DMS153 treated with DMSO at 0.1 percent for 48 hours (cell line): Measurements from ENCODE around the gene FBXO31.
"Not testable (repeated sequence)": the region's sequence is repeated elsewhere in the genome, so short reads cannot be mapped to it uniquely, and the experiment has no call there.

Source experiments
- DNase-seq: peaks from one replicate; lab custom pipeline; 2025; ENCODE audit not compliant: unreplicated experiment; lab: John Stamatoyannopoulos, UW

FBXO31 gene

DNA sequence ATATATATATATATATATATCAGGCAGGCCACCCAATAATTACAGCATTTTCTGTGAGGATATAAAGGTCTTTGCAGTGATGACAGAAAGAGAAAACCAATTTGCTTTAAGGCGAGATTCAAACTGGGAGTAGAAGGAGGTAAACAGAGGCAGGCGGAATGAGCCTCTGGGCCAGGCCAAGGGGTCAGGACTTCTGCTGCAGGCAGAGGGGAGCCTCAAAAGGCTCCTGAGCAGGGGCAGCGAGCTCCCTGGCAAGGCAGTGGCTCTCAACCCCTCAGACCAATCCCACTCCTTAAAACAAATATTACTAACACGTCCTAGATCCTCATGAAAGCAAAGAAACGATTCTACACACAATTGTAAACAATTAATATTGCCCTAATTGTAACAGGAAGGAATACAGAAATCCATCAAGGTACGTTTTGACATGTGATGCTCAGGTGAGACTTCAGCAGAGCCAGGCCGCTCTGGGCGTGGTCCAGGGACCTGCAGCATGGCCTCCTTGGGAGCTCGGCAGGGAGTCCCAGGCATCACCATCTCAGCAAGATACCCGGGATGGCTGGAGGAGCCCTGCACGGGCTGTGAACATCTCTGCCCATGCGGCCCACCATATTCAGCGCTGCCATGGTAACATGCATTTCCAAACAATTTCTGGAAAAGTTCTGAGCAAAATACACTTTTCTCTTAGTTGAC lies 18.4 kb downstream of the FBXO31 start:
- DNase-seq = no peak

DNA sequence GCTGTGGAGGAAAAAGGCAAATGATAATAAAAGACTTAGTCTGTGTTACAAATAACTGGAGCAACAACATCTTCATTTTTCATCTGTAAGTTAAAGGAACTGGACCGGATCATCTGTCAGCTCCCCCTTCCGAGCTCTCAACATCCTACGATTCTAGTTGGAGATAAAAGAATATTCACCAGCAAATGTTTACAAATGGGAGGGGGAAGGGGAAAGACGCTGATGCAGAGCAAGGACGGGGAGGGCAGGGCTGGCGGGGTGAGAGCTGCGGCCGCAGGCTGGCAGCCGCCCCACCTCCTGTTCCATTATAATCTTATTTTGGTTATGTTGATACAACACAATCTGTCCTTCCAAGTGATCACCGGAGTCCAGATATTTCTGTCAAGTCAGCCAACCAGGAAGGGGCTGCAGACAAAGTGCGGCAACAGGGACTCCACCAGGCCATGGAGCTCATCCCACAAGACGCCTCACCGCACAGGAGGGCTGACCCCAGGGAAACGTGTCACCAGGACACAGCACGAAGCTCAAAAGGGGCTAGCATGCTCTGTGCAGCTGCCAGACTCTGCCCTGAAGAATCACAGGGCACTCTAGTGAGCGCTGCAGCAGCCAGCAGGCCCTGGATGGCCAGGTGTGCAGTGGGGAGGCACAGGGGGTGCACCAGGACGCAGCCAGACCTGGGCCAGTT lies 19.7 kb downstream of the FBXO31 start:
- DNase-seq = no peak

DNA sequence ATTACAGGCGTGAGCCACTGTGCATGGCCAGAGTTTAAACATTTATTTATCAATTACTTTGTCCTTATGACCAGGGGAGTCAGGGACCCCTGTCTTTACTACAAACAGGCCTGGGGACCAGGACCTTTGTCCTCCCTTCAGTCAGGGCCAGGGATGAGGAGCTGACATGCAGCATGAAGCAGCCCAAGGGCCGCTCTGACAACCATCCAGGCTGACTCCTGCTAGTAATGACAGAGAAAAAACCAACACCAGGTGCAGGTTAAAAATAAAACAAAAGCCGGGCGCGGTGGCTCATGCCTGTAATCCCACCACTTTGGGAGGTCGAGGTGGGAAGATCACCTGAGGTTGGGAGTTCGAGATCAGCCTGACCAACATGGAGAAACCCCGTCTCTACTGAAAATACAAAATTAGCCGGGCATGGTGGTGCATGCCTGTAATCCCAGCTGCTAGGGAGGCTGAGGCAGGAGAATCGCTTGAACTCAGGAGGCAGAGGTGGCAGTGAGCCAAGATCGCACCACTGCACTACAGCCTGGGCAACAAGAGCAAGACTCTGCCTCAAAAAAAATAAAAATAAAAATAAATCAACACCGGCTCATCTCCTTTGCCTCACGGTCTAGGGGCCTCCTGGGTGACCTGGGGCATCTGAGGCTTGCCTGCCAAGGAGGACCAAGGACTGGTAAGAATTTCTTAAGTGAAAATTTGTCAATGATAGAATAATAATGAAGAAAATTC lies 20.6 kb downstream of the FBXO31 start:
- not testable (repeated sequence) for DNase-seq

DNA sequence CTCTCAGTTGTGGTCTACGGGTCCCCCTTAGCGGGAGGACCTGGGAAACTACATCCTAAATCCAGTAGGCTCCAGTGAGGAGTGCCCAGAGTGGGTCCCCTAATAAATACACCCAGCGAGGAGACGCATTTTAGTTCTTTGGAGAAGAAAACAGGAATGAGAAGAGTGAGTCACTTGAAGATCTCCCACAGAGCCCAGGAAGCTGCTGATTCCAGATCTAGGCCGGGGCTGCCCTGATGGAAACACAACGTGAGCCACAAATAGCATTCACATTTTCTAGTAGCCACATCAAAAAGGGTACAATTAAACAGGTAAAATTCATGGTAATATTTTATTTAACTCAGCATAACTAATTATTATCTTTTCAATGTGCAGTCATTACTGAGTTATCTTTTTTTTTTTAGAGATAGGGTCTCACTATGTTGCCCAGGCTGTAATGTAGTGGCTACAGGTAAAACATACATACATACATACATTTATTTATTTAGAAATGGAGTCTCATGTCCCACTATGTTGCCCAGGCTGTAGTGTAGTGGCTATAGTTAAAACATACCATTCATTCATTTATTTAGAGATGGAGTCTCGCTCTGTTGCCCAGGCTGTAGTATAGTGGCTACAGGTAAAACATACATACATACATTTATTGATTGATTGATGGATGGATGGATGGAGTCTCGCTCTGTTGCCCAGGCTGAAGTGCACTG lies 21.5 kb downstream of the FBXO31 start:
- DNase-seq = no peak

DNA sequence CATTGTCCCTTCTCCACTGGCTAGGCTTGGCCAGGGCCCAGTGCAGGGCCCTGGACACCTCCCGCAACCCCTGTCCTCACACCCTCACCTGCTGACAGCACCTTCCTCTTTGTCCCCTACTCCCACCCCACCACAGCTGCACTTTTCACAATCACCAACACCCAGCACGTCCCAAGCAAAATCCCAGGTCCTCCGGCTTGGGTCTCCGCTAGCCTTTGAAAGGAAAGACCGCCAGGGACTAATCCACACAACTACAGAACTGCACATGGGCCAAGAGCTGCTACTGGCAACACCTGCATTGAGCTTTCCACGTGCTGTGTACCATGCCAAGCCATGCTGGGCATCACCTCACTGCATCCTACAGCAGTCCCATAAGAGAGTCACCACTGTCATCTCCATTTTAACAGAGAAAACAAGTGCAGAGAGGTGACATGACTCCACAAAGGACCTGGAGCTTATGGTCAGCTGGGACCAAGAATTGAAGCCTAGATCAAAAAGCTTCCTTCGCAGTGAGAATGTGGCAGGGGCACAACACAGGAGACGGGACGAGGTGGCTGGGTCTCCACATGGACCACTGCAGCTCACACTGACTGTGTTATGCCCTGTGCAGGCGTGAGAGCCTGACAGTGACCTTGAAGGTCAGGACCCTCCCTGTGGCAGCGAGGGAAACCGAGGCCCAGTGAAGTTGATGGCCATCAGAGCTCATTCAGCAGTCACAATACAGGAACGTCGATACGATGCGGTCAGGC lies 22.5 kb downstream of the FBXO31 start:
- DNase-seq = no peak

DNA sequence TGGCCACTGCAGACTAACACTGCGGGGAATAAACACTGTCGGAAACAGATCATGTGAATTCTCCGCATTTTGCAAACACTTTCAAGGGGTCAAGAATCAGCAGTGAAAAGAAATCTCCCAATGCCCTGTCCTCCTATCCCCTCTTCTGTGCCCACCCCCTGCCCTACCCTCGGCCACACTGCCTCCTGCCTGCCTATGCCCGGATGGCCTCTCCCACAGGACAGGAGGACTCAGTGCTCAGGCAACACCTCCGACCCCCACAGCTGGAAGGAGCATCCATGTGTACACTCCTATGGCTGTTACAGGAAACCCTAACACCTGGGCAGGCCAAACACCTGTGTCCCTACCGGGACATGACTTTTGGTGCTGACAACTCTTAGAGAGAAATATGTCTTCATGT lies 24.5 kb downstream of the FBXO31 start:
- no peak for DNase-seq

DNA sequence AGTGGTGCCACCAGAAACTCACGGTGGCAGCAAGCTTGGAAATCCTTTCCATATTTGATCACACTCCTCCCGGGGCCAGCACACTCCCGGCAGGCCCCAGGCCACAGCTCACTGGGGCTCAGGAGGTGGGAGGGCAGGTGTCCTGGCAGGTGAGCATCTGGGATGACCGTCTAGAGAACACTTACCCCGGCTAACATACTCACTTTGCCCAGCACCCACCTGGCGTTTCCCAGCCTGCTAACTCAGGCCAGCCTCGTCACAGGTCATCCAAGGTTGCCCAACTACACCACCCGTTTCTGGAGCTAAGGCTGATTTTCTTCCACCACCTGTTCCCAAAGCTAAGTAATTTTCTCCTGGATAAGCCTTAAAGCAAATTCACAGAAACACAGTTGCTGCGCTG lies 24.9 kb downstream of the FBXO31 start:
- no peak for DNase-seq

DNA sequence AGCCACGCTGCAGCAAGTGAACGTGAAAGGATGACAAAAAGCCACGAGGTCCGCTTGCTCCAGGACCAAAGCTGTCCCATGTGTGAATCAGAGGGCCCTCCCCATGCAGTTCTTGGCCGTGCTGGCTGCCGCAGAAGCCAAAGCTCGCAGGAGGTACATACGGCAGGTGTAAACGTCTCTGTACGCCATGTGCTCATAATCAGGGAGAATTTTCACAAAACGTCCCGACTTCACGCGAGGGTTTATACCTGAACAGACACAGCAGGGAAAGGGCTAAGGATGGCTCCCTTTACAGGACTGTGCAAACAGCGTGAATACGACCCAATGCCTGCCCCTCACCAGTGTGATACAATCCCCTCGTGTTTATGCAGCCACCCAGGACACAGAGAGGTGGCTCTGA lies 25.3 kb downstream of the FBXO31 start:
- DNase-seq = no peak

DNA sequence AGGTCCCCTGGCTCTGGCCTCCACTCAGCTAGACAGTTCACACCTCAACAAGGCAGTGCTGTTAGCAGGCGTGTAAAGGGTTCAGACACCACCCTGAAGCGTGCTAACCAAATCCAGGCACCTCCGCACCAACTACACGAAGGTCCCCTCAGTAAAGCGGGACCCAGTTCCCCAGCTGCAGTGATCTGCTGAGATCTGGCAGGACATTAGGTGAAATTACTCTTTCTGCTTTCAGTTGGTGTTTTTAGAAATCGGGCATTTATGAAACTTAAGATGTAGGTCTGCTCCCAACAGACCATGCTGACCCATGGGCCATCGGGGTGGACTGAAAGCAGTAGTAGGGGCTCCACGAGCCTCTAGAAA lies 27.1 kb downstream of the FBXO31 start:
- DNase-seq = no peak

DNA sequence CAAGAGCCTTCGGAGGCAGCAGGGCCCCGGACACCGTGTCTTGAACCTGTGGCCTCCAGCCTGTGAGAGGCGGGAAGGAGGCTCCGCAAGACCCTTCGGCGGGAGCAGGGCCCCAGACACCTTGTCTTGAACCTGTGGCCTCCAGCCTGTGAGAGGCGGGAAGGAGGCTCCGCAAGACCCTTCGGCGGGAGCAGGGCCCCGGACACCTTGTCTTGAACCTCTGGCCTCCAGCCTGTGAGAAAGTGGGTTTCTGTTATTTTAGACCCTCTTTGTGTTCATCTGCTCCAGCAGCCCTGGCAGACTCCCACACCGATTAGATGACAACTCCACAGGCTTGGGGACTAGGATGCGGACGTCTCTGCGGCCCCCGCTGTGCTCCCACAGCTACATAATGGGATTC lies 30.0 kb downstream of the FBXO31 start:
- DNase-seq = no peak

DNA sequence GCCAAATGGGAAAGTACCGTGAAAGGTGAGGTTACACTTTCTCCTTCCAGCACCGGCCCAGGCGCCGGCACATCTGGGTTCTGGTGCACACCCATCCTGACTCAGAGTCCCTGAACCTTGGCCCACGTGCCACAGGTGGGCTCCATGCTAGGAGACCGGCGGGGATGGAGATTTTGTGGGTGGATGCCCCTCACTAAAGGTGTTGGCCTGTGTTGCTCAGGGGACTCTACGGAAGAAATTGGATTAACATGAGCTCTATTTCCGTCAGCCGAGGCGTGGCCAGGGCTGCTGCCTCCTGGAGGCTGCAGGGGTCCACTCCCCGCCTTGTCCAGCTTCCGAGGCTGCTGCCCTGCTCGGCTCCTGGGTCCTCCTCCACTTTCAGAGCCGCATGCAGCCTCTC lies 30.8 kb downstream of the FBXO31 start:
- DNase-seq = no peak

DNA sequence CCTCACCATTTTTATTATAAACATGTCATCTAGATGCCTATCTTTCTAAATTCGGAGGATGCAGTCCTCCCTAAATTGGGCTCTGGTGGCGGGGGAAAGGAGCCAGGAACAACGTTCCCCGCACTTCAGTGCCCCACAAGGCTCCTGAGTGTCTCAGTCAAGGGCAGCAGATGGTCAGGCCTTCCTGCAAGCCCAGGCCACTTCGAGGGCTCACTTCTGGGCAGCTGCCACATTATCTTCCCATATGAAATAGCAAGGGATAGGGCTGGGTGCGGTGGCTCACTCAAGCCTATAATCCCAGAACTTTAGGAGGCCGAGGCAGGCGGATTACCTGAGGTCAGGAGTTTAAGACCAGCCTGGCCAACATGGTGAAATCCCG lies 32.3 kb downstream of the FBXO31 start:
- DNase-seq = no peak

DNA sequence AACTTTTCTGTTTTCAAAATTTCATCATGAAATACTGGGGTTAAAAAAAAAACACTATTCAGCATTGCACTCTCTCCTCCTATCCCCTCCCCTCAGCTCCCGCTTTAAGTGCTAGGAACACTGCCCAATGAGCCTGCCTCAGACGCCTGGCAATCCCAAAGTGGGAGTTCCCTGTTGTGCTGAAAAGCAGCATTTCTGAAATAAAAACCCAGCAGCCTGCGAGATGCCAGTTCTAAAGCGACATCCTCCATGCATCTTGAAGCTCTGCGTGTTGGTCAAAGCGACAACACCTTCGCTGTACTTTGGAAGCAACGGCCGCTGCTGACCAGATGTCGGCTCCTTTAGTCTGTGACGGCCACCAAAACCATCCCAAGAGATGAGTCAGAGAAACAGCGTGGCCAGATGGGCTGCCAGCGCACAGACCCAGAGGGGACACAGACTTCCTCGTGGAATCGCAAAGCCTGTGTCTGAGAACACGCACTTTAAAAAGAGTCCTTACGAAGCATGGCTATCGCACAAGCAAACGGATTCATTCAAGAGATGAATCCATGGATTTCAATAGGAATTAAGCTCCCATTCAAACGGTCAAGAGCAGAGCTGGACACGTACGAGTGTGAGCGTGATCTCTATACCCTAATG lies 32.8 kb downstream of the FBXO31 start:
- DNase-seq = no peak

DNA sequence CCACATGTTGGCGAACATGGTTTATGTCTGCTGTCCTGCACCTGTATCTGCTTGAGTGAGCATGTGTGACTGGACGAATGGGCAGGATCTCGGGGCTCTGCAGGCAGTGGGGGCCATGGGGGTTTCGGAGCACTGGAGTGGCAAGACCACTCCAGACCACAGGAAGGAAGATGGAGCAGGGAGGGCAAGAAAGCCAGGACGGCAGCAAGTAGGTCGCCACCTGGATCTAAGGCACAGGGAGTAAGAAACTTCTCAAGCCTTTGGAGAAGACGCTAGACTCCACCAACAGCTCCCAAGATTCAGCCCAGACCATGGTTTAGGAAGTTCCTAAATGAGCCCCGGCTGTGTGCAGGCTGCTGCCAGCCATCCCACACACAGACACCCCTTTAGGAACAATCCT lies 33.5 kb downstream of the FBXO31 start:
- DNase-seq = no peak

DNA sequence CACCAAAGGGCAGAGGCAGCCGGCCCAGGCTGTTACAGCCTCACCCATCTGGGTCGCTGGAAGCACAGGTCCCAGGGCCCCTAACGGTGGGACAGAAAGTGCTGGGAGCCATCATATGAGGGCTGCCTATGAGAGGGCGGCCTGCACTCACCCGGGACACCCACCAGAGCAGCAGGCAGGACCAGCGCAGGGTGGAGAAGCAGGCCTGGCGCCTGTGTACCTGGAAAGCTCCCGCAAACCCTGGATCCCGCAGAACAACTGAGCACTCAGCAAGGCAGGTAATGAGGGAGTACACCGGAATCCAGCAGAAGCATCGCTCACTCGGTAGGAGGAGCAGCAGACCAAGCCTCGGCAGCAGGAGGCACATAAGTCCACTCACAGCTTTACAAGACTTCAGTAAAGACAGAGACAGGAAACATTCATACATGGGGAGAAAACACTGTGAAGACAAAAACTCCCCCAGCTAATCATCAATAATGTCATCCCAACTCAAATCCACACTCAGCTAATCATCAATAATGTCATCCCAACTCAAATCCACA lies 34.9 kb downstream of the FBXO31 start:
- no peak for DNase-seq

DNA sequence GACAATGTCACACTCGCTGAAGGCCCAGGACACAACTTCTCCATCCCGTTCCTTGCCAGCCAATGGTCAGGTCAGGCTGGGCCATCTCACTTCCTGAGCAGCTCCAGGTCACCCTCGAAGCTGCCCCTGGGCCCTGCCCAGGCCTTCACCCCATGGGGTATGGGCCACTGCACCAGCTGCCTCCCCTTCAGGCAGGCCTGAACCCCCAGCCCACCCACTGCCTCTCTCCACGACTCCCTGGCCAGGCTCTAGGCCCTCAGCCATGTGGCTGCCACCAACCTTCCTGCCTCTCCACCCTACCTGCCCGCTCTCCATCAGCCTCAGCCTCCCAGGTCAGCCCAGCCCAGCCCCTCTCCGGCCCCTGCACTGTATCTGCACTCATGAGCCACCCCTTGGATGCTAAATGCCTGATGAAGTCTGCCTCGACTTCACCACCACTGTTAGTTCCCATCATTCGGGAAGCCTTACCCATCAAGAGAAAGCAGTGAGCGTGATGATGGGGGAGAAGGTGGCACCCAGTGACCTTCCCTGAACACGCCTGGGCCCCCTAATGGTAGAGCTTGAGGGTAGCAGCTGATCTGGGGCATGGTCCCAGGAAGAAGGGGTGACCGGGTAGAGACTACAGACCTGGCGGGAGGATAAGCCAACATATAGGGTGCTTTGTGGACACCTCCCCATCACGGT lies 35.5 kb downstream of the FBXO31 start:
- no peak for DNase-seq

DNA sequence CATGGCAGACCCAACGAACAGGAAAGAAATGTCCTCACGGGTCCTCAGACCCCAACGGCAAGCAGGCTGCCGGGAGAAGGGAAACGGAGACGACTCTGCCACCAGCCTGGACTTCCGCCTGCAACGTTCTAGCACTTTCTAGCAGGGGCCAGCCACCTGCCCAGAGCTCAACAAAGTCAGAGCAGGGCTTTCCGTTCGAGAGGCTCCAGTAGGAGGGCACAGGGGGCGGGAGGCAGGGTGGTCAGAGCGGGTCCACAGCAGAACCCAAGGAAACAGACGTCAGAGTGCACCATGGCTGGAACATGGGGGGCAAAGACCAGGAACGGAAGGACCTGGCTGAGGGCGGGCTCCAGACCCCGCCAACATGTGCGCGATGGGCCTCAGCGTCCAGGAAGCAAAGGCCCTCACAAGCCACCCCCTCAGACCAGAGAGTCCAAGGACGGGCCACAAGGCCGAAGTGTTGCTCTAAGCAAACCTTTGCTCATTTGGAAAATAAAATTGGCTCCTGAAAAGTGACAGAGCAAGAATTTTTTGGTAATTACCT lies 37.0 kb downstream of the FBXO31 start:
- no peak for DNase-seq

DNA sequence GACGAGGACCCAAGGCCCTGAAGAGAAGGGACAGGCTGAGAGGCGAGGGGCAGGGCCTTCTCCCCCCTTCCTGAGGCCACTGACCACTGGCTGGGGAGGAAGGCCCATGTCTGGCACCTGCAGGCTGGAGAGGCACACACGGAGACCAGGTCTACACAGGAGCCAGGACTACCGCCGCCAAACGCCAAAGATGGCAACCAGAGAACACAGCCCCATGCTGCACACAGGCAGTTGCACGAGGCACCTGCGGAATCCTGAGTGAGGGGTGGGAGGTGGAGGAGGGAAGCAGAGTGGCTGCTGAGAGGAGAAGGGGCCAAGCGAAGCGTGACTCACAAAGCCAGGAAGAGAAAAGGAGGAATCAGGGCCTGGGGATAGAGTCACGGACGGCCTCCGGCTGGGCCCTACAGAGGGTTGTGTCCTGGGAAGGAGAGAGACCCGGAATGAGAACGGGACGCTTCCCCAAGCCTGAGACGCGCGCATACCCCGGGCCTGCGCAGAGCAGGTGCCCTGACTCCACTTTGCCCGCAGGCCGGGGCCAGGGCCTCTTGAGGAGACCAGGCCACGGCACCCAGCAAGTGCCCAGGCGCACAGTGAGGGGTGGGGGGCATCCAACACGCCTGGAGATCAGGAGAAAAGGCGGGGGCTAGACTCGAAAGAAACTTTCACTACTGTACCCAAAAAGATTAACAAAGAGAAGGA lies 37.7 kb downstream of the FBXO31 start:
- DNase-seq = no peak
